ENCODE measurements around the gene CNTNAP4. TPM values are rescaled to one million over a fixed set of nuclear protein-coding genes. Genes with fewer than 3 reads are reported as not detected.

CNTNAP4 gene
- total and polyA plus RNA-seq, 3 donors from 2014 or later: 1.5 to 3.5 (median 2.2) TPM

GRCh38 chr16:76488065-76488417 is 210.8 kb downstream of the CNTNAP4 start:
- TF ChIP-seq POLR2A (IDR thresholded peaks at IDR 0.05): no peak
- TF ChIP-seq, protein P1, sequence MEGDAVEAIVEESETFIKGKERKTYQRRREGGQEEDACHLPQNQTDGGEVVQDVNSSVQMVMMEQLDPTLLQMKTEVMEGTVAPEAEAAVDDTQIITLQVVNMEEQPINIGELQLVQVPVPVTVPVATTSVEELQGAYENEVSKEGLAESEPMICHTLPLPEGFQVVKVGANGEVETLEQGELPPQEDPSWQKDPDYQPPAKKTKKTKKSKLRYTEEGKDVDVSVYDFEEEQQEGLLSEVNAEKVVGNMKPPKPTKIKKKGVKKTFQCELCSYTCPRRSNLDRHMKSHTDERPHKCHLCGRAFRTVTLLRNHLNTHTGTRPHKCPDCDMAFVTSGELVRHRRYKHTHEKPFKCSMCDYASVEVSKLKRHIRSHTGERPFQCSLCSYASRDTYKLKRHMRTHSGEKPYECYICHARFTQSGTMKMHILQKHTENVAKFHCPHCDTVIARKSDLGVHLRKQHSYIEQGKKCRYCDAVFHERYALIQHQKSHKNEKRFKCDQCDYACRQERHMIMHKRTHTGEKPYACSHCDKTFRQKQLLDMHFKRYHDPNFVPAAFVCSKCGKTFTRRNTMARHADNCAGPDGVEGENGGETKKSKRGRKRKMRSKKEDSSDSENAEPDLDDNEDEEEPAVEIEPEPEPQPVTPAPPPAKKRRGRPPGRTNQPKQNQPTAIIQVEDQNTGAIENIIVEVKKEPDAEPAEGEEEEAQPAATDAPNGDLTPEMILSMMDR (IDR thresholded peaks at IDR 0.05): no peak
- Histone ChIP-seq H3K9me3 (no peaks in the 10 kb centered on the region), H3K27me3 (no peaks in the 10 kb centered on the region), H3K36me3 (ENCODE audit: low read depth, missing control alignments) (no peaks in the 10 kb centered on the region), H3K4me1 (no peaks in the 10 kb centered on the region), H3K4me3 (no peak overlapping the region), H3K27ac (no peak overlapping the region)
- no peak for DNase-seq
- 87 to 92% methylated on average over 5 of the region's 5 CpGs for WGBS, 2 donors
- intact Hi-C loops (cut with DNase I; ENCODE audit: low total_unique reads): no loop called here

DNA sequence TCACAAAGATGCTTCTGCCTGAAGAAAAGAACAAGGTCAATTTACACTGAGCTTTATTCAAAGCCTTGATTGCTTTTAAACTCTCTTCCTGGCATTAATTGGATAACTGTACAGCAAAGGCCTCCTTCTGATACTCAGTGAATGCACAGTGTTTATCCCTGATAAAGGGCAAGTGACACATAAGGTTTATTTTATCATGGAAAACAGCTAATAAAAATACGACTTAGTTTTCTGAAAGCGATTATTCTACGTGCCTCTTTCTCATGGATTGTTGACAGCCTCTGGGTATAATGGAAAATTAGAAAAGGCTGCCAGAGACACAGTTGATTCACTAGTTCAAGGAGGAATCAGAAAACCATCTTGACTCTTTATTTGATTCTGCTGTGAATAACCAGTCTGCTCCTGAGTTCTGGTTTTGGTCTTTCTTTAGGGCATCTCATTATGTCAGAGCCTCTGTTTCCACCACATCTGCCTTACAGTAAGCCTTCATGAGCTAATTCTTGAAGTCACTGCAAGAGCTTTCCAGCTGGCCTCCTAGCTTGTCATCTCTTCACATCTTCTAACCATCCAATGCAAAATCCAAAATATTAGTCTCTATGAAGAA is 212.9 kb downstream of the CNTNAP4 start:
- TF ChIP-seq, protein P1 (IDR thresholded peaks at IDR 0.05): no peak
- no peak for TF ChIP-seq POLR2A (IDR thresholded peaks at IDR 0.05)
- WGBS, 2 donors: 86 to 89% methylated on average over 3 of the region's 3 CpGs
- H3K4me1 ChIP-seq: no peaks in the 10 kb centered on the region
- DNase-seq: no peak
- no peak overlapping the region for H3K4me3 ChIP-seq
- intact Hi-C loops (cut with DNase I; ENCODE audit: low total_unique reads): no loop called here
- no peak overlapping the region for H3K27ac ChIP-seq
- no peaks in the 10 kb centered on the region for H3K9me3 ChIP-seq
- no peaks in the 10 kb centered on the region for H3K27me3 ChIP-seq
- H3K36me3 ChIP-seq (ENCODE audit: low read depth, missing control alignments): no peaks in the 10 kb centered on the region

DNA sequence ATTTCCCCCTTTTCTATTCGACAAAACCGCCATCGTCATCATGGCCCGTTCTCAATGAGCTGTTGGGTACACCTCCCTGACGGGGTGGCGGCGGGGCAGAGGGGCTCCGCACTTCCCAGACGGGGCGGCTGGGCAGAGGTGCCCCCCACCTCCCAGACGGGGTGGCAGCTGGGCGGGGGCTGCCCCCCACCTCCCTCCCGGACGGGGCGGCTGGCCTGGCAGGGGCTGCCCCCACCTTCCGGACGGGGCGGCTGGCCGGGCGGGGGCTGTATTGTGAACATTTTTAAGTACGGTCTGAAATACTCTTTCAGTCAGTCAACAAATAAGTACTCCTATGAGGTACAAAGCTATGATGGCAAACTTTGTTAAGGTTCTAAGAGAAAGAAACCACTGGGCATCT is 222.8 kb downstream of the CNTNAP4 start:
- Histone ChIP-seq H3K9me3 (no peaks in the 10 kb centered on the region), H3K4me1 (no peaks in the 10 kb centered on the region), H3K36me3 (ENCODE audit: low read depth, missing control alignments) (no peaks in the 10 kb centered on the region), H3K27me3 (no peaks in the 10 kb centered on the region), H3K27ac (no peak overlapping the region), H3K4me3 (no peak overlapping the region)
- intact Hi-C loops (cut with DNase I; ENCODE audit: low total_unique reads): no loop called here
- TF ChIP-seq POLR2A (IDR thresholded peaks at IDR 0.05): no peak
- TF ChIP-seq, protein P1 (IDR thresholded peaks at IDR 0.05): no peak
- 87 to 96% methylated on average over 21 of the region's 21 CpGs for WGBS, 2 donors
- DNase-seq: no peak

DNA sequence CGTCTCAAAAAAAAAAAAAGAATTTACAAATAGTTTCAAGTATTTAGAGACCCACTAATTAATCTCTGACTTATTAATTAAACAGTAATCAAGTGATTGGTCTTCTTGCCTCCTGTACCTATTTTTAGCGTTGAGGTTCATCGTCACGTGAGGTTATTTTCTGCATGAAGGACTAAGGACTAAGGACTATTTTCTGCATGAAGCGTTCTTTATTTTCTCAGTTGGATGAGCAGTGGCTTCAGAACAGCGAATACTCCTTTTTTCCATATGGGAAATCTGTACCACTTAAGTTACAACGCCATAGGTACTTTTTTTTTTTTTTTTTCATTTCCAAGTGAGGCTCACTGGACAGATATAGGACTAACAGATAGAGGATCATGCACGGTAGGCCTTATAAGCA is 224.9 kb downstream of the CNTNAP4 start:
- Histone ChIP-seq H3K36me3 (ENCODE audit: low read depth, missing control alignments) (no peaks in the 10 kb centered on the region), H3K27me3 (no peaks in the 10 kb centered on the region), H3K4me1 (no peaks in the 10 kb centered on the region), H3K9me3 (no peaks in the 10 kb centered on the region), H3K27ac (no peak overlapping the region), H3K4me3 (no peak overlapping the region)
- intact Hi-C loops (cut with DNase I; ENCODE audit: low total_unique reads): no loop called here
- TF ChIP-seq, protein P1 (IDR thresholded peaks at IDR 0.05): no peak
- 58 to 73% methylated on average over 8 of the region's 8 CpGs for WGBS, 2 donors
- DNase-seq: no peak

GRCh38 chr16:76502555-76502954 is 225.4 kb downstream of the CNTNAP4 start:
- WGBS, 2 donors: 54 to 64% methylated on average over 3 of the region's 3 CpGs
- H3K4me1 ChIP-seq: no peaks in the 10 kb centered on the region
- DNase-seq: no peak
- TF ChIP-seq POLR2A (IDR thresholded peaks at IDR 0.05): no peak
- TF ChIP-seq, protein P1 (IDR thresholded peaks at IDR 0.05): no peak
- no peaks in the 10 kb centered on the region for H3K9me3 ChIP-seq
- H3K27ac ChIP-seq: no peak overlapping the region
- no peaks in the 10 kb centered on the region for H3K36me3 ChIP-seq (ENCODE audit: low read depth, missing control alignments)
- H3K4me3 ChIP-seq: no peak overlapping the region
- intact Hi-C loops (cut with DNase I; ENCODE audit: low total_unique reads): no loop called here
- H3K27me3 ChIP-seq: no peaks in the 10 kb centered on the region
